Measurements from ENCODE around the gene SCYGR2. TPM values are rescaled to one million over a fixed set of nuclear protein-coding genes. Genes with fewer than 3 reads are reported as not detected.

The SCYGR2 gene
- total and polyA plus RNA-seq, 2 of the 8 experiments (the other 6 are each of a cell fraction or from before 2014, with no cell fraction given), result not detected

GRCh38 chr2:227610123-227610522 lies 11.4 kb downstream of the SCYGR2 start (continued):
- TF ChIP-seq CHD7 (IDR thresholded peaks at IDR 0.05; ENCODE audit: insufficient replicate concordance, low read length) (no peak), NRF1 (IDR thresholded peaks at IDR 0.05; ENCODE audit: low read depth, low read length) (no peak), CHD2 (IDR thresholded peaks at IDR 0.05; ENCODE audit: low read length) (no peak), MAFK (IDR thresholded peaks at IDR 0.05; ENCODE audit: low read depth, low read length) (no peak), JUND (IDR thresholded peaks at IDR 0.05; ENCODE audit: low read length) (no peak), CEBPB (IDR thresholded peaks at IDR 0.05; ENCODE audit: low read depth, low read length) (no peak), MAX (IDR thresholded peaks at IDR 0.05) (no peak), BACH1 (IDR thresholded peaks at IDR 0.05; ENCODE audit: low read length) (no peak)
